Kidney glomerular epithelial cell (primary cell): Measurements from ENCODE around the gene VSIR.

Experiments
- DNase-seq: peaks from one replicate; lab custom pipeline; 2025; lab: John Stamatoyannopoulos, UW

Gene VSIR

GRCh38 chr10:71747039-71747531 lies 26.2 kb downstream of the VSIR start:
- no peak for DNase-seq

- no peak for DNase-seq
Measured at GRCh38 chr10:71746344-71747037, 26.8 kb downstream of the VSIR start.

GRCh38 chr10:71745664-71746250 lies 27.6 kb downstream of the VSIR start:
- DNase-seq = no peak

DNA sequence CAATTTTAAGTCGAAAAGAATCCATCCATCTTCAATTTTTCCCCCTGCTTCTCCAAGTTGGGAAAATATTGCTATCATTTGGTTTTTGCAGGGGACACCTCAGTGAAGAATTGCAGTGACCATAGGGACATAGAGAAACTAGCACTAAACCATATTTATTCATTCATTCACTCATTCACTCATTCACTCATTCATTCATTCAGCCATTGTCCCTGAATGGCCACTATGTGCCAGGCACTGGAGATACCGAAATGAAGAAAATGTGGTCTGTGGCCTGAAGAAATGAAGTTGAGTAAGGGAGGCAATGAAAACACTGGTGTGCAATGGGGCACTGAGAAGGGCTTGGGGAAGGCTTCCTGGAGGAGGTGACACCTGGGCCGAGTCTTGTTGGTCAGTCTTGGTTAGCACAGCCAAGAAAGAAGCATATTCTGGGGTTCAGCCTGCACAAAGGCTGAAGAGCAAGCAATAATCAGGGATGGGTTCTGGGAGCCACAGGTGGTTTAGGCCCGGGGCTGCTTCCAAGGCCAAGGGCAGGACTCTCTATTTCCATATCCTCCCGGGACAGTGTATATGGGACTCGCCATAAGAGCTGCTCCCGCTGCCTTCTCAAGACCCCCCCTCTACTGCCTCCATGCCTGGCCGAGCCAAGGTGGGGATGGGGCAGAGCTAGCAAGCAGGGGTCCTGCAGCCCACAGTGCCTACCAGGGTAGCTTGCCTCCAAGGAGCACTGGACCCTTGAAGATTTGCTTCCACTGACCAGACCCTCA lies 28.2 kb downstream of the VSIR start:
- DNase-seq = no peak

- no peak for DNase-seq
Measured at GRCh38 chr10:71743866-71744265, 29.5 kb downstream of the VSIR start.

DNA sequence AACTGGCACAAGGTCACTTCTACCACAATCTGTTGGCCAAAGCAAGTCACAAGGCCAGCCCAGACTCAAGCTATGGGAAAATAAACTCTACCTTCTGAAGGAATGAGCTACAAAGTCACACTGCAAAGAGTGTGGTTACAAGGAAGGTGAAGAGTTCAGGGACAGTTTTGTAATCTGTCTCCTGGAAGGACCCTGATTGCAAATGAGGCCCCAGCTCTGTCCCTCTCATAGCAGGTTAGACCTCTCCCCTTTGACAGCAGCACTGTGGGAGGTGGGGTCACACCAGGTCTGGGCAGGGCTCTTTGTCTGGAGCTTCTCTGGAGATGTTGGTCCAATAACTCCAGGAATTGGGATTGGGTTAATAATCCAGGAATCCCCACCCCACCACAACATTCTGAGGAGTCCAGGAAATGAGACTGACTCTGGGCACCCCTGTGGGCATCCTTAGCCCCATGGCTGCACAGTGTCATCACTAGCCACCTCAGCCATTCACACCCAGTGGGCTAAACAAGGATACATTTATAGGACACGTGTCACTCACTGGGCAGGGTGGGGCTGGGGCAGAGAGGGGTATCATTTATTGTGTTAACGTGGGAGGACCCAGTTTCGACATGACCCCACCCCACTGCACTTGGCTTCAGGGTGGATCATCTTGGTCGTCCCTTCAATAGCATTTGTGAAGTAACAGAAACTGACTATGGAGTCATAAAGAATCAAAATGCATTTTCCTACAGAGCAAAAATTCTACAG lies 30.1 kb downstream of the VSIR start:
- DNase-seq = no peak

- DNase-seq = no peak
Measured at GRCh38 chr10:71742301-71743088, 30.8 kb downstream of the VSIR start.

GRCh38 chr10:71741671-71742070 lies 31.6 kb downstream of the VSIR start:
- DNase-seq = no peak

- no peak for DNase-seq
Measured at GRCh38 chr10:71741029-71741428, 32.3 kb downstream of the VSIR start.

DNA sequence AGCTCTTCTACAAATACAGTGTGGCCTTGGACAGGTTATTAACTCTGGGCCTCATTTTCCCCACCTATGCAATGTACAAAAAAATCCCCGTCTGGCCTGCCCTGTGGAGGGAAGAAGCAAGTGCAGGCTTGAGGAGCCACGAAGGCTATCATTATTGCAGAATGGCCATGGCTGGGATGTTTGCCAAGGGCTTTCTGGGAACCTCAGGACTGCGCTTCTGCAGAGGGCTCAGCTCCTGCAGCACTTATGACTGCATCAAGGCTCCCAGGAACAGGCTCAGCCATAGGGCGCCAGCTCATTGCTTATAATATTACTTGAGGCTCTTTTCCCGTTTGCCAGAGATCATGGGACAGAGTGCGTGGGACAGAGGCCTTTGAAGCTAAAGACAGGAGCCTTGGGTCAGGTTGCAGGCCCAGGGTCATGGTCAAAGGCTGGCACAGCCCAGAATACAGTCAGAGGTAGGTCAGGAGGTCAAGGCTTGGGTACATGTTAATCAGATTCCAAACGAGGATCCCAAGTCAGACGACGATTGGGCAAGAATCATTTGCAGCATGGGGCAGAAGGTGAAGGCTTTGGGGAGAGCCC lies 33.2 kb downstream of the VSIR start:
- no peak for DNase-seq

GRCh38 chr10:71739358-71739900 lies 33.9 kb downstream of the VSIR start:
- no peak for DNase-seq

DNA sequence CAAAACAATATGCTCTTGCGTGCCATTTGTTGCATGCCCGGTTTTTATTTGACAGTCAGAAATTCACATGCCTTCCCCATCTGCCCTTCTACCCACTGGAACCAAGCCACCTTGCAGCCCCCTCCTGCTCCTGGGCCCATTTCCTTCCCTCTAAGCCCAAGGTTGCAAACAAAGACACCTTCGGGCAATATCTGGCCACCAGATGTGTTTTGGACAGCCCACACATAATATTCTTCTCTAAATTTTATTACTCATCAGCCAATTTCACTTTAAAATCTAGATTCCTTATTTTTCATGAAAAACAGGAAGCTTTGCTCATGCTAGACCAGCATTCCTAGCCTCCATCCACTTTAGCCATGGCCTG lies 35.5 kb downstream of the VSIR start:
- no peak for DNase-seq

- DNase-seq = no peak
Measured at GRCh38 chr10:71737001-71737833, 36.1 kb downstream of the VSIR start.

GRCh38 chr10:71736570-71736952 lies 36.8 kb downstream of the VSIR start:
- no peak for DNase-seq

DNA sequence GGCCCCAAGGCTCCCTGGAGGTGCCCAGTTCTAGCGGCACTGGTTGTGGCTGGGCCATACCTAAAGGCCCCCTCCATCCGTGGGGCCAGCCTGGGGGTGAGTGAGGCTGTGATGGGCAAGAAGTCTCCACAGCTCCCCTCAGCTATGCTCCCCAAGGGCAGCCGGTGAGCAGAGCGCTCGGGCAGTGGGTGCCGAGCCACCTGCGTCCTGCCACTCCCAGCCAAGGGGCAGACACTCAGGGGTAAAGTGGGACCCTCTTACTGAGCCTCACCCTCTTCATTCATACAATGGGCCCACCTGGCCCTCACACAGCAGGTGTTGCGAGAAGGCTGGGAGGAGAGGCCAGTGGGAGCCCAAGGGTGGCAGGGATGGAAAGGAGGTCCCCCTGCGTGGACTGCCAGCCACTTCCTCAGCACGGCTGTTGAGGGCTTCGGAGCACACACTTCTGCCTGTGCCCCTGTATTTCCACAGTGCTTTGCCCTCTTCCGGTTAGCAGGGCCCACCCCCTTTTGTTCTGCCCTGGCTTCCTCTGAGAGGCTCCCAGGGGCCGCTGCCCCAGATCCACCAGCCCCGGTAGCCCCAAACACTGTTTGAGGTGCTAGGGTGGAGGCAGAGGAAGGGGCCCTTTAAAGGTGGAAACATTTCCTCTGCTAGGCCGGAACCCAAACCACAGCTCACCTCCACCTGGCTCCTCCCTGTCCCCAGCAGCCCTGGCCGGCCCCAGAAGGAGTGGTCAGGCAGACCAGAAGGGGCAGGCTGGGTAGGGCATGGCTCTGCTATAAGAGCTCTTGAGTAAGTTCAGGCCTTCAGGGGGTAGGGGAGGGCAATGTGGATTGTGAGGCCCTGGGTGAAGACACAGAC lies 37.4 kb downstream of the VSIR start:
- no peak for DNase-seq

- DNase-seq = no peak
Measured at GRCh38 chr10:71734797-71735196, 38.5 kb downstream of the VSIR start.

- DNase-seq = no peak
Measured at GRCh38 chr10:71731791-71732190, 41.5 kb downstream of the VSIR start.

GRCh38 chr10:71729161-71729636 lies 44.1 kb downstream of the VSIR start:
- DNase-seq = no peak
